ENCODE data around the gene EFL1. TPM values are rescaled to one million over a fixed set of nuclear protein-coding genes. Genes with fewer than 3 reads are reported as not detected.
A peak's percentile ranks its signal among the peaks of the same experiment; 100 is the strongest.
"Not testable (repeated sequence)": the region's sequence is repeated elsewhere in the genome, so short reads cannot be mapped to it uniquely, and the experiment has no call there.

The EFL1 gene
- total RNA-seq, 1 experiment from 2014 or later = 44.7 TPM

- POLR2A ChIA-PET = interaction anchor here (0.9 to 1.5 kb wide), 2 partner anchors 21 to 23 kb away, joined by 3 to 6 read pairs; partner anchors contain the start of genes EFL1 and SAXO2
- intact Hi-C loops (cut with micrococcal nuclease) = no loop called here
- DNase-seq (ENCODE audit: unreplicated experiment) = no peak
- TF ChIP-seq, protein P1, sequence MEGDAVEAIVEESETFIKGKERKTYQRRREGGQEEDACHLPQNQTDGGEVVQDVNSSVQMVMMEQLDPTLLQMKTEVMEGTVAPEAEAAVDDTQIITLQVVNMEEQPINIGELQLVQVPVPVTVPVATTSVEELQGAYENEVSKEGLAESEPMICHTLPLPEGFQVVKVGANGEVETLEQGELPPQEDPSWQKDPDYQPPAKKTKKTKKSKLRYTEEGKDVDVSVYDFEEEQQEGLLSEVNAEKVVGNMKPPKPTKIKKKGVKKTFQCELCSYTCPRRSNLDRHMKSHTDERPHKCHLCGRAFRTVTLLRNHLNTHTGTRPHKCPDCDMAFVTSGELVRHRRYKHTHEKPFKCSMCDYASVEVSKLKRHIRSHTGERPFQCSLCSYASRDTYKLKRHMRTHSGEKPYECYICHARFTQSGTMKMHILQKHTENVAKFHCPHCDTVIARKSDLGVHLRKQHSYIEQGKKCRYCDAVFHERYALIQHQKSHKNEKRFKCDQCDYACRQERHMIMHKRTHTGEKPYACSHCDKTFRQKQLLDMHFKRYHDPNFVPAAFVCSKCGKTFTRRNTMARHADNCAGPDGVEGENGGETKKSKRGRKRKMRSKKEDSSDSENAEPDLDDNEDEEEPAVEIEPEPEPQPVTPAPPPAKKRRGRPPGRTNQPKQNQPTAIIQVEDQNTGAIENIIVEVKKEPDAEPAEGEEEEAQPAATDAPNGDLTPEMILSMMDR (IDR thresholded peaks at IDR 0.05; ENCODE audit: unreplicated experiment) = no peak
- peak overlapping the region; percentile 72 for H3K27ac Mint-ChIP-seq (ENCODE audit: low read depth, unreplicated experiment)
- H3K4me3 Mint-ChIP-seq (ENCODE audit: unreplicated experiment) = no peak overlapping the region
- no TSS peak for BruUV-seq (replicated peaks)
- CTCF ChIA-PET = interaction anchor here (0.6 kb wide), 1 partner anchor 13 kb away, joined by 3 read pairs; no protein-coding TSS in a partner anchor
- H3K9me3 Mint-ChIP-seq (ENCODE audit: unreplicated experiment) = no peaks in the 10 kb centered on the region
- H3K27me3 Mint-ChIP-seq (ENCODE audit: insufficient read depth, unreplicated experiment) = no peaks in the 10 kb centered on the region
- no peaks in the 10 kb centered on the region for H3K4me1 Mint-ChIP-seq (ENCODE audit: insufficient read depth, unreplicated experiment)
- peaks cover 55% of the 10 kb centered on the region for H3K36me3 Mint-ChIP-seq (ENCODE audit: insufficient read depth, unreplicated experiment)
Measured at GRCh38 chr15:82239685-82240391, 22.7 kb downstream of the EFL1 start.

DNA sequence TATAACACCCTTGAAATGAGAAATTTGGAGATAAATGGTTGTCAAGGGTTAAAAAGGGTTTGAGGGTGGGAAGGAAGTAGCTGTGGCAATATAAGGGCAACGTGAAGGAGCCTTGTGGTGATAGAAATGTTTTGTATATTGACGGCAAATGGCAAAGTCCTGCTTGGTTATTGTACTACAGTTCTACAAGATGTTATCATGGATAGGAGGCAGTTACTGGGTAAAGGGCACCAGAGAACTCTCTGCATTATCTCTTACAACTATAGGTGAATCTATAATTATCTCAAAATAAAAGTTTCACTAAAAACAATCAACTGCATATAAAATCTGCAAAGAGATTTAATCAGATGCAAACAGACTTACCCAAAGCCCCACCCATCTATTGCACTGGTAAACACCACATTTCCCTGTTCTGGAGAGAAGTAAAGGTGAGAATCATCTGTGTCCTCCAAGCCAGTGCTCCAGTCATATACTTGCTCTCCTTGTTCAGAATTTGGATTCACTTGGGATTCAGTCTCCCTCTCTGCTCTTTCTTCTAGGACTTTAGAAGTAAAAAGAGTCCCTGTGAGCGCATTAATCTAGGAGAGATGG, 24.5 kb downstream of the EFL1 start:
- H3K27ac Mint-ChIP-seq (ENCODE audit: low read depth, unreplicated experiment); H3K27me3 Mint-ChIP-seq (ENCODE audit: insufficient read depth, unreplicated experiment); POLR2A ChIA-PET; CTCF ChIA-PET; H3K9me3 Mint-ChIP-seq (ENCODE audit: unreplicated experiment); DNase-seq (ENCODE audit: unreplicated experiment); intact Hi-C loops (cut with micrococcal nuclease); H3K4me1 Mint-ChIP-seq (ENCODE audit: insufficient read depth, unreplicated experiment); H3K4me3 Mint-ChIP-seq (ENCODE audit: unreplicated experiment); BruUV-seq (replicated peaks): not testable (repeated sequence)
- H3K36me3 Mint-ChIP-seq (ENCODE audit: insufficient read depth, unreplicated experiment) = peaks cover 47% of the 10 kb centered on the region

DNA sequence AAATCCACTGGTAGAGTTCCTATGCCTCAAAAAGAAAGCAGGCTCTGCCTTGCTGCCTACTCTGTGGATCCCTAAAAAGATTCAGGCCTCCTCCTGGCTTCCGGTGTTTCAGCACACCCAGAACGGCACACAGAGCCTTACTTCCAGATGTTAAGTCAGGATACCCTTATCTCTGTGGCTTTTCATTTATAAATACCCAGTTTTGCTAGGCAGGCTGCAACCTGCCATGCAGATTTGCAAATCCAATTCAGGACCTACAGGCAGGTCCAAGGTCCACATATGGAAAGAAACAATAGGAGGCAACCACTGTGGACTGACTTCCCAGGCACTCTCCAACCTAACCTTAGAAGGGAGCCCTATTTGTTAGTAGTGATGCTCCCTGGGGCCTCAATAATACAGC, 30.7 kb downstream of the EFL1 start:
- no peak overlapping the region for H3K4me3 Mint-ChIP-seq (ENCODE audit: unreplicated experiment)
- TF ChIP-seq, protein P1 (IDR thresholded peaks at IDR 0.05; ENCODE audit: unreplicated experiment) = no peak
- ChIA-PET POLR2A (no interaction called here), CTCF (no interaction called here)
- H3K4me1 Mint-ChIP-seq (ENCODE audit: insufficient read depth, unreplicated experiment) = no peaks in the 10 kb centered on the region
- peaks cover 50% of the 10 kb centered on the region for H3K36me3 Mint-ChIP-seq (ENCODE audit: insufficient read depth, unreplicated experiment)
- H3K9me3 Mint-ChIP-seq (ENCODE audit: unreplicated experiment) = no peaks in the 10 kb centered on the region
- H3K27ac Mint-ChIP-seq (ENCODE audit: low read depth, unreplicated experiment) = no peak overlapping the region
- BruUV-seq (replicated peaks) = no TSS peak
- H3K27me3 Mint-ChIP-seq (ENCODE audit: insufficient read depth, unreplicated experiment) = no peaks in the 10 kb centered on the region
- DNase-seq (ENCODE audit: unreplicated experiment) = no peak
- intact Hi-C loops (cut with micrococcal nuclease) = no loop called here

DNA sequence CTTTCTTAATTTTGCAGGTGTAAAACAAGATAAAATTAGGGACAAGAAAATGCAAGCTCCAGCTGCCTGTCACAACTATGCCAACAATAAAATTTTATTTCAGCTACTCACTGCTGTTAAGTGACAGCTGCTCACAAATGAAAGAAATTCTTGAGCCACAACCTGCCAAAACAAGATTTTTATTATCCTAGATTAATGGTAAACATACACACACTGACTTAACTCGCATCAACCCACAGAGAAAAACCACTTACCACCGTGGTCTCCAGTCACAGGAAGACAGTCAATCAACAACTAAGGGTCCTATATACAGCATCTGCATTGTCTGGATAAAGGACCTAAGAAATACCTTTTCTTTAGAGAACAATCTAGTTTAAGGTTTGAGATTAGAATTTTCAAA, 31.3 kb downstream of the EFL1 start:
- no peaks in the 10 kb centered on the region for H3K9me3 Mint-ChIP-seq (ENCODE audit: unreplicated experiment)
- intact Hi-C loops (cut with micrococcal nuclease) = no loop called here
- peaks cover 50% of the 10 kb centered on the region for H3K36me3 Mint-ChIP-seq (ENCODE audit: insufficient read depth, unreplicated experiment)
- H3K27me3 Mint-ChIP-seq (ENCODE audit: insufficient read depth, unreplicated experiment) = no peaks in the 10 kb centered on the region
- no peaks in the 10 kb centered on the region for H3K4me1 Mint-ChIP-seq (ENCODE audit: insufficient read depth, unreplicated experiment)
- TF ChIP-seq, protein P1 (IDR thresholded peaks at IDR 0.05; ENCODE audit: unreplicated experiment) = no peak
- CTCF ChIA-PET = no interaction called here
- H3K4me3 Mint-ChIP-seq (ENCODE audit: unreplicated experiment) = no peak overlapping the region
- BruUV-seq (replicated peaks) = no TSS peak
- no peak for DNase-seq (ENCODE audit: unreplicated experiment)
- H3K27ac Mint-ChIP-seq (ENCODE audit: low read depth, unreplicated experiment) = no peak overlapping the region
- POLR2A ChIA-PET = interaction anchor here (0.7 kb wide), 1 partner anchor 37 kb away, joined by 3 read pairs; no protein-coding TSS in a partner anchor
